Bronchial epithelial cell (primary cell): Measurements from ENCODE around the gene HTR4. TPM values are rescaled to one million over a fixed set of nuclear protein-coding genes. Genes with fewer than 3 reads are reported as not detected.

ENCODE experiments used
- DNase-seq: peaks from one replicate; pipeline ENCODE4 v3.0.0-alpha.2; 2010; ENCODE audit warnings: low read depth
- FAIRE-seq: peaks from 2 replicates; lab custom pipeline; 2011; peaks lifted over from hg19 to GRCh38; lab: Jason Lieb, UNC
- H3K27me3 ChIP-seq: 2 replicates; pipeline ENCODE4 v1.5.1; 2011; ENCODE audit warnings: low read length; ENCODE audit not compliant: control insufficient read depth, insufficient read depth
- H3K36me3 ChIP-seq: 2 replicates; pipeline ENCODE4 v1.5.1; 2011; ENCODE audit warnings: low read length; ENCODE audit not compliant: control insufficient read depth, insufficient read depth
- H3K4me3 ChIP-seq: 2 replicates; pipeline ENCODE4 v1.5.1; 2011; ENCODE audit warnings: mild to moderate bottlenecking, low read depth, low read length, control low read depth
- CTCF ChIP-seq: IDR thresholded peaks from 2 replicates; pipeline ENCODE4 v1.5.1; 2011; ENCODE audit warnings: mild to moderate bottlenecking, moderate library complexity, low read length, control low read depth, inconsistent platforms; ENCODE audit not compliant: insufficient read depth, severe bottlenecking
- total RNA-seq: library from RNA; depleted of rRNA; stranded (reverse); fragments of >200 nt; gene quantifications from 2 replicates; pipeline ENCODE4 v1.2.1, GENCODE V29; 2014

HTR4 gene
- total RNA-seq, 1 donor from 2014 or later = not detected

- Histone ChIP-seq H3K36me3 (no peaks in the 10 kb centered on the region), H3K27me3 (peaks cover 30% of the 10 kb centered on the region), H3K4me3 (no peak overlapping the region)
- peak; percentile 92 for FAIRE-seq
- DNase-seq = no peak
- no peak for TF ChIP-seq CTCF
These were observed 964 bp downstream of the HTR4 start for GRCh38 chr5:148653291-148653835.

GRCh38 chr5:148651528-148651927, 2.8 kb downstream of the HTR4 start:
- no peaks in the 10 kb centered on the region for H3K36me3 ChIP-seq
- FAIRE-seq (no peak), DNase-seq (no peak)
- peaks cover 25% of the 10 kb centered on the region for H3K27me3 ChIP-seq
- H3K4me3 ChIP-seq = no peak overlapping the region
- no peak for TF ChIP-seq CTCF

GRCh38 chr5:148645527-148645926, 8.8 kb downstream of the HTR4 start:
- DNase-seq (no peak), FAIRE-seq (no peak)
- Histone ChIP-seq H3K4me3 (no peak overlapping the region), H3K27me3 (no peaks in the 10 kb centered on the region), H3K36me3 (no peaks in the 10 kb centered on the region)
- TF ChIP-seq CTCF = no peak

GRCh38 chr5:148641735-148642134, 12.6 kb downstream of the HTR4 start:
- DNase-seq (no peak), FAIRE-seq (no peak)
- Histone ChIP-seq H3K27me3 (no peaks in the 10 kb centered on the region), H3K36me3 (no peaks in the 10 kb centered on the region), H3K4me3 (no peak overlapping the region)
- no peak for TF ChIP-seq CTCF

- Histone ChIP-seq H3K4me3 (no peak overlapping the region), H3K36me3 (no peaks in the 10 kb centered on the region), H3K27me3 (no peaks in the 10 kb centered on the region)
- TF ChIP-seq CTCF = no peak
- DNase-seq (no peak), FAIRE-seq (no peak)
These were observed 13.9 kb downstream of the HTR4 start for GRCh38 chr5:148640471-148640870.

GRCh38 chr5:148639081-148639480, 15.2 kb downstream of the HTR4 start:
- H3K4me3 ChIP-seq = no peak overlapping the region
- TF ChIP-seq CTCF = no peak
- H3K27me3 ChIP-seq = no peaks in the 10 kb centered on the region
- H3K36me3 ChIP-seq = no peaks in the 10 kb centered on the region
- DNase-seq (no peak), FAIRE-seq (no peak)
